Stomach (tissue), 9 donors: Measurements from ENCODE around the gene SHQ1. TPM values are rescaled to one million over a fixed set of nuclear protein-coding genes. Genes with fewer than 3 reads are reported as not detected.

Experiments used
- DNase-seq, 2 donors: peaks; one replicate each; pipeline versions ENCODE4 v3.0.0 to v3.0.0-alpha.2; 2013 to 2019
- H3K27ac ChIP-seq, 5 donors: fragments of 200-600 bp in 4 of 5; sonication (generic) in 4 of 5; one replicate each; pipeline ENCODE4 v1.5.1; 2013 to 2019; ENCODE audit warnings: mild to moderate bottlenecking in 1 of 5, moderate library complexity in 1 of 5
- H3K27me3 ChIP-seq, 3 donors: fragments of 200-600 bp; sonication (generic); one replicate each; pipeline ENCODE4 v1.5.1; 2017 to 2019; ENCODE audit warnings: mixed run types in 1 of 3
- H3K36me3 ChIP-seq, 4 donors: fragments of 200-600 bp; sonication (generic); 1 replicate in 3 of 4; 2 replicates in 1 of 4; pipeline ENCODE4 v1.5.1; 2016 to 2019
- H3K4me1 ChIP-seq, 4 donors: fragments of 200-600 bp; sonication (generic); one replicate each; pipeline ENCODE4 v1.5.1; 2016 to 2019
- H3K4me3 ChIP-seq, 4 donors: fragments of 200-600 bp; sonication (generic) in 3 of 4; one replicate each; pipeline ENCODE4 v1.5.1; 2016 to 2019; ENCODE audit warnings: mild to moderate bottlenecking in 1 of 4
- H3K9me3 ChIP-seq, 4 donors: fragments of 200-600 bp; sonication (generic); one replicate each; pipeline ENCODE4 v1.5.1; 2016 to 2019
- CTCF ChIP-seq, 7 experiments: fragments of 450-650 bp in 4 of 7; fragments of 200-600 bp in 3 of 7; sonication (generic) in 3 of 7; IDR thresholded peaks; one replicate each; pipeline ENCODE4 v1.5.1; 2016 to 2019; ENCODE audit warnings: antibody characterized with exemption in 7 of 7, control low read depth in 2 of 7, mild to moderate bottlenecking in 1 of 7
- EP300 ChIP-seq: sonication (generic); formaldehyde crosslinking; IDR thresholded peaks from one replicate; pipeline ENCODE4 v1.6.1; 2017; ENCODE audit warnings: antibody characterized with exemption
- POLR2A ChIP-seq, 4 donors: fragments of 450-650 bp; IDR thresholded peaks; one replicate each; pipeline ENCODE4 v1.6.1; 2016; ENCODE audit warnings: antibody characterized with exemption in 4 of 4, control low read depth in 2 of 4, mild to moderate bottlenecking in 1 of 4, moderate library complexity in 1 of 4
- POLR2AphosphoS5 ChIP-seq, 3 donors: sonication (generic); formaldehyde crosslinking; IDR thresholded peaks; one replicate each; pipeline ENCODE4 v1.6.1; 2016; ENCODE audit warnings: antibody characterized with exemption in 3 of 3
- WGBS, 5 donors: extraction: QIAGEN DNeasy Blood & Tissue Kit in 3 of 5; methylation state at CpG; one replicate each; pipeline versions ENCODE4 v1.1.5 to v1.1.7; 2013 to 2018; 5-methylcytosine and 5-hydroxymethylcytosine counted together
- intact Hi-C: fragments of 100-400 bp; cut with DNase I; formaldehyde crosslinking; loops from one replicate; pipeline ENCODE4 v1.15.1; 2023; ENCODE audit warnings: low total_unique reads
- polyA plus RNA-seq, 3 donors: library from polyadenylated mRNA; stranded (reverse); fragments of 200-250 nt; gene quantifications; one replicate each; pipeline ENCODE4 v1.2.3, GENCODE V29; 2013
- total RNA-seq, 5 donors: library from RNA; depleted of rRNA; stranded (reverse); fragments of >200 nt; gene quantifications; one replicate each; pipeline versions ENCODE4 v1.1.0 to v1.2.3, GENCODE V29; 2014 to 2016
- donor health status: healthy with polysubstance abuse.
- donor health status: Bipolar disorder and iron deficiency.
- donor health status: healthy.

SHQ1 gene
- total and polyA plus RNA-seq, 8 donors, result 7.5 to 77.9 (median 12.0) TPM

GRCh38 chr3:72768481-72768880 is 79.8 kb downstream of the SHQ1 start:
- no peak for TF ChIP-seq POLR2AphosphoS5 (IDR thresholded peaks at IDR 0.05)
- no peak for TF ChIP-seq EP300
- no peak for TF ChIP-seq POLR2A (IDR thresholded peaks at IDR 0.05)
- no peak for TF ChIP-seq CTCF (IDR thresholded peaks at IDR 0.05)
- intact Hi-C loops, result no loop called here
- WGBS, 5 donors, result 82 to 88% (median 85%) methylated on average over 6 of the region's 6 CpGs
- H3K27me3 ChIP-seq, result no peaks in the 10 kb centered on the region
- peaks cover 0 to 13% (median 3%) of the 10 kb centered on the region in 4 donors for H3K4me1 ChIP-seq
- no peak overlapping the region for H3K4me3 ChIP-seq
- H3K36me3 ChIP-seq, result peaks cover 0 to 23% (median 0%) of the 10 kb centered on the region in 4 donors
- no peak overlapping the region for H3K27ac ChIP-seq
- no peak for DNase-seq
- H3K9me3 ChIP-seq, result no peaks in the 10 kb centered on the region

GRCh38 chr3:72768006-72768441 is 80.2 kb downstream of the SHQ1 start:
- Histone ChIP-seq H3K9me3 (no peaks in the 10 kb centered on the region), H3K36me3 (peaks cover 0 to 26% (median 0%) of the 10 kb centered on the region in 4 donors), H3K27me3 (no peaks in the 10 kb centered on the region), H3K4me3 (no peak overlapping the region), H3K27ac (no peak overlapping the region), H3K4me1 (peaks cover 0 to 13% (median 3%) of the 10 kb centered on the region in 4 donors)
- TF ChIP-seq EP300, result no peak
- WGBS, 5 donors, result 47 to 65% (median 55%) methylated on average over 5 of the region's 5 CpGs
- DNase-seq, result peak in 1 of 2 donors; percentile 20
- intact Hi-C loops, result no loop called here

GRCh38 chr3:72766866-72767265 is 81.4 kb downstream of the SHQ1 start:
- DNase-seq, result no peak
- Histone ChIP-seq H3K36me3 (peaks cover 0 to 23% (median 4%) of the 10 kb centered on the region in 4 donors), H3K4me3 (no peak overlapping the region), H3K27me3 (no peaks in the 10 kb centered on the region), H3K9me3 (no peaks in the 10 kb centered on the region), H3K4me1 (peaks cover 0 to 13% (median 3%) of the 10 kb centered on the region in 4 donors), H3K27ac (no peak overlapping the region)
- 87 to 95% (median 91%) methylated on average over 4 to 5 of the region's 5 CpGs for WGBS, 5 donors
- intact Hi-C loops, result no loop called here
- TF ChIP-seq CTCF (IDR thresholded peaks at IDR 0.05) (no peak), EP300 (no peak), POLR2AphosphoS5 (IDR thresholded peaks at IDR 0.05) (no peak), POLR2A (IDR thresholded peaks at IDR 0.05) (no peak)

GRCh38 chr3:72763751-72764440 is 84.3 kb downstream of the SHQ1 start:
- no peak for DNase-seq
- peaks cover 0 to 19% (median 7%) of the 10 kb centered on the region in 4 donors for H3K36me3 ChIP-seq
- TF ChIP-seq POLR2A (IDR thresholded peaks at IDR 0.05) (no peak), EP300 (no peak), CTCF (IDR thresholded peaks at IDR 0.05) (no peak), POLR2AphosphoS5 (IDR thresholded peaks at IDR 0.05) (no peak)
- H3K27ac ChIP-seq, result no peak overlapping the region
- intact Hi-C loops, result no loop called here
- WGBS, 5 donors, result 83 to 91% (median 91%) methylated on average over 8 of the region's 8 CpGs
- H3K4me1 ChIP-seq, result peaks cover 0 to 13% (median 3%) of the 10 kb centered on the region in 4 donors
- H3K4me3 ChIP-seq, result no peak overlapping the region
- H3K9me3 ChIP-seq, result no peaks in the 10 kb centered on the region
- no peaks in the 10 kb centered on the region for H3K27me3 ChIP-seq

GRCh38 chr3:72761410-72761809 is 86.8 kb downstream of the SHQ1 start:
- WGBS, 5 donors, result 90 to 95% (median 92%) methylated on average over 3 of the region's 3 CpGs
- no peak for DNase-seq
- H3K27ac ChIP-seq, result no peak overlapping the region
- intact Hi-C loops, result no loop called here
- H3K36me3 ChIP-seq, result peaks cover 0 to 15% (median 8%) of the 10 kb centered on the region in 4 donors
- no peaks in the 10 kb centered on the region for H3K9me3 ChIP-seq
- no peaks in the 10 kb centered on the region for H3K4me1 ChIP-seq
- no peak overlapping the region for H3K4me3 ChIP-seq
- H3K27me3 ChIP-seq, result no peaks in the 10 kb centered on the region
- TF ChIP-seq CTCF (IDR thresholded peaks at IDR 0.05), result no peak
- TF ChIP-seq POLR2A (IDR thresholded peaks at IDR 0.05), result no peak
- TF ChIP-seq POLR2AphosphoS5 (IDR thresholded peaks at IDR 0.05), result no peak
- no peak for TF ChIP-seq EP300
